GM18868 (cell line): ENCODE results near the gene NTF3.
"Not testable (repeated sequence)": the region's sequence is repeated elsewhere in the genome, so short reads cannot be mapped to it uniquely, and the experiment has no call there.

ENCODE experiments used
- ATAC-seq: cut with Tn5 transposase; IDR thresholded peaks from one replicate; pipeline ENCODE4 v1.9.1; 2021; ENCODE audit warnings: mild to moderate bottlenecking, moderate library complexity; ENCODE audit not compliant: unreplicated experiment

NTF3 gene

DNA sequence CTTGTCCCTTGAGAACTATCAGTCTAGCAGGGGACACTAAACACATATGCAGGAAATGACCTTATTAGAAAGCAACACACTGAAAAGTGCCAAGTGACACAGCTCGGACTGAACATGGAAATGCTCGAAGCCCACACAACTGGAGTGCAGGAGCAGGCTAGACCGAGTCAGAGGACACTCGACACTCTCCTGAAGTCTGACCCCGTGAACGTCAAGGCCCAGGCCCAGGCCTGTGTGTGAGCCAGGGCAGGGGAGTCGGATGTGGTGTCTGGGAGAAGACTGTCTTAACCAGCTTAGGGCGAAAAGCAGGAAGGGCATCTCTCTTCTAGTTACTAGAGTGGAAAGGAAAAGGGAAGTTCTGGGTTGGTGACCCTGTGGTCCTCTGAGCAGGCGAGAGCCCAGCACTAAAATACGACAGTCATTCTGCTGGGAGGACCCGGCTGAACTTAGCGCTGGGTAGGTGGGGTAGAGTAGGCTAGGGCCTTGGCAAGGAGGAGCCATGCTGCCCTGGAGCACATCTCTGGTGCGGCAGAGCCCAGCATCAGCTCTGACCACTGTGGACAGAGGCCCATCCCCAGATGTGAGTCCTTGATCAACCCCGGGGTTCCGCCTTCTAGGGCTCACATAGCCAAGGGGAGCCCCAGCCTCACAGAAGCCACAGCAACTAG is 93.0 kb downstream of the NTF3 start:
- no peak for ATAC-seq

DNA sequence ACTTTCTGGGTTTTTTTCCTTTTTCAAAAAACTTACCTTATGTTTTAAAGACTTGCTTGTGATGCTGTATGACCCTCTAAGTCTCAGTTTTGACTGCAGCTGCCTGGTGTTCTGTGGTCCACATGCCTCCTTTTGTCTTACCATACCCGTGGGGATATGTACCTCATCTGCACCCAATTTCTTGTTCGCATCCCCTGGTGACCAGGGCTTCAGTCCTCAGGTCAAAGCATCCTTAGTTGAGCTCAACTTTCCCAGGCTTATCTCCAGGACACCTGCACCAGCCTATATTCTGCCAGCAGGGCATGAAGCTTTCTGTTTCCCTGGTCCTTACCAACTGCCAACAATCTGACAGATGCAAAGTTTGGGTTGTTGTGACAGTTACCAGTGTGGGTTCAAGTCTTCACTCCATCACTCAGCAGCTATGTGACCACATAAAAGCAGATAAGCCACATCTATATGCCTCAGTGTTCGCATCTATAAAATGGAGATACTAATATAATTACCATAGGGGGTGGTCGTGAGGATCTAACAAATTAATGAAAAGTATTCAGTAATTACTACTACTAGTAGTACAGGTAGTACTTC is 94.0 kb downstream of the NTF3 start:
- no peak for ATAC-seq

DNA sequence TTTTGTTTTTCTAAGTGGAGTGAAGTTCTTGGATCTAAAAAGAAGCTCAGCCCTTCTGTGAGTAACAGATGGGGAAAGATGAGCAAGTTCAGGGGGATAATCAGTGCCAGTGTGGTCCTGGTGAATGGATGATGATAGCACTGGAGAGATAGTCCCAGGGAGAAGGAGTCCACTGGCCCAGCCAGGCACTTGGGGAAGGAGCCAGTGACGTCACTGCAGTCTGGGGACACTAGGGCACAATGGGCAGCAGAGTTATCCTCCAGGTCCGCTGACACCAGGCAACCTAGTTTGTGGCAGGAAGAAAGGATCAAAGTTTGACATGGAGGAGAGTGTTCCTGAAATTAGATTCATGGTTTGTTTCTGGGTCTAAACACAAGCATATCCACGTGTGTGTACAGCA is 101.5 kb downstream of the NTF3 start:
- ATAC-seq = no peak

DNA sequence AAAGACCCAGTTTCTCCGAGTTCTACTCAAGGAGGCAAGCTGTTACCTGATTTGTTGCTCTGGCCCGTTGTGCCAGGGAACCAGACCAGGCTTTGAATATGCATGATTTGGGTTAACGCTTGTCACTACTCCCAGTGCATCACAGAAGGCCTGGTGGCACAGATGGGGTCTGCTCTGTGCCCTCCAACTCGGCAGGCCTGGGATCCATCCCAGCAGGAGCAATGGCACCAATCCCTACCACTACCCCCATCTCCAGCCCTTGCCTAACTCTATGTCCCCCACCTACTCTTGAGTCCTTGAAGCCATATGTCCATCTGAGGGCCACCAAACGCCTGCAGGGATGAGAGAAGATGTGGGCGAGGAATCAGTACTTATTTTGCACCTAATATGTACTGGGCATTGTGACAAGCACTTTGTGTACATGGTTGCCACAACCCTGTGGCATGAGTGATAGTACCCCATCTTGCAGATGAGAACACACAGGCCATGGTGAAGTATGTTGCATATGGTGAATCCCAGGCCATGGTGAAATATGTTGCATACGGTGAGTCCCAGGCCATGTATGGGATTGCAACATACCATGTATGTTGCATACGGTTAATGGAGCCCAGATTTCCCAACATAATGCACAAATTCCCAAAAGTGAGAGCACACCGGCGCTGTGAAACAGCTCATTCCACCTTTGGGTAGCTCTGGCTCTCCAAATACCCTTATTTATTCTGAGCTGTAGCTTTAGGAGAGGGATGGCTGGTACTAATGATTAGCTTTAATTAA is 102.7 kb downstream of the NTF3 start:
- ATAC-seq = no peak

DNA sequence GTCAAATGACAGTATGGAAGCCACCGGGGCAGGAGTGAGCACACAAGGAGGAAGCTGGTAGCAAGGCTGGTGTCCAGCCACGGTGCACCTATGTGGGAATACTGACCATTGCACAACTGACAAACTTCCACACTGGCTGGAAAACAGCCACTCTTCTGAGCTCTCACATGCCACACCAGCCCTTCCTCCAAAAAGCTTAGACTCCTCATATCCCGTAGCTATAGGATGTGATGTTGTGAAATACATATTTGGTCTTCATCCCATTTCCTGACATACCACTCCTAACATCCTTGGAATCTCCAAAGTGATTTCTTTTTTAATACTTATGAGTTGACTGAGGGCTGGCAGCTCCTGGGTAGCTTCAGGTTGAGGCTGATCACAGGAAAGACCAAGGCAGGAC is 103.6 kb downstream of the NTF3 start:
- ATAC-seq = no peak

DNA sequence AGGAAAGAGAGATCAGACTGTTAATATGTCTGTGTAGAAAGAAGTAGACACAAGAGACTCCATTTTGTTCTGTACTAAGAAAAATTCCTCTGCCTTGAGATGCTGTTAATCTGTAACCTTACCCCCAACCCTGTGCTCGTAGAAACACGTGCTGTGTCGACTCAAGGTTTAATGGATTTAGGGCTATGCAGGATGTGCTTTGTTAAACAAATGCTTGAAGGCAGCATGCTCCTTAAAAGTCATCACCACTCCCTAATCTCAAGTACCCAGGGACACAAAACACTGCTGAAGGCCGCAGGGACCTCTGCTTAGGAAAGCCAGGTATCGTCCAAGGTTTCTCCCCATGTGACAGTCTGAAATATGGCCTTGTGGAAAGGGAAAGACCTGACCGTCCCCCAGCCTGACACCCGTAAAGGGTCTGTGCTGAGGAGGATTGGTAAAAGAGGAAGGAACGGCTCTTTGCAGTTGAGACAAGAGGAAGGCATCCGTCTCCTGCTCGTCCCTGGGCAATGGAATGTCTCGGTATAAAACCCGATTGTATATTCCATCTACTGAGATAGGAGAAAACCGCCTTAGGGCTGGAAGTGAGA is 105.2 kb downstream of the NTF3 start:
- not testable (repeated sequence) for ATAC-seq

DNA sequence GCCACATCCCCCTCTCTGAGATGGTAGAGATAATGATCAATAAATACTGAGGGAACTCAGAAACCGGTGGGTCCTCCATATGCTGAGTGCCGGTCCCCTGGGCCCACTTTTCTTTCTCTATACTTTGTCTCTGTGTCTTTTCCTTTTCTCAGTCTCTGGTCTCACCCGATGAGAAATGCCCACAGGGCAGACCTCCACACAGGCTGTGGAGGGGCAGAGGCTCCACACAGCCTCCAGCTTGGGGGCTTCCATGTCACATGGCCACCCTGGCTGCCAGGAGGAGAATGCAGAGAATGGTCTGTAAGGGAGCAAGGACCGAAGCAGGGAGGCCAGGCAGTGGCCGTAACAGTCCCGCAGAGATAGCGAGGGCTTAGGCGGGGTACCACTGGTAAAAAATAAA is 105.9 kb downstream of the NTF3 start:
- ATAC-seq = no peak
